ENCODE data around the gene F7.

F7 gene

DNA sequence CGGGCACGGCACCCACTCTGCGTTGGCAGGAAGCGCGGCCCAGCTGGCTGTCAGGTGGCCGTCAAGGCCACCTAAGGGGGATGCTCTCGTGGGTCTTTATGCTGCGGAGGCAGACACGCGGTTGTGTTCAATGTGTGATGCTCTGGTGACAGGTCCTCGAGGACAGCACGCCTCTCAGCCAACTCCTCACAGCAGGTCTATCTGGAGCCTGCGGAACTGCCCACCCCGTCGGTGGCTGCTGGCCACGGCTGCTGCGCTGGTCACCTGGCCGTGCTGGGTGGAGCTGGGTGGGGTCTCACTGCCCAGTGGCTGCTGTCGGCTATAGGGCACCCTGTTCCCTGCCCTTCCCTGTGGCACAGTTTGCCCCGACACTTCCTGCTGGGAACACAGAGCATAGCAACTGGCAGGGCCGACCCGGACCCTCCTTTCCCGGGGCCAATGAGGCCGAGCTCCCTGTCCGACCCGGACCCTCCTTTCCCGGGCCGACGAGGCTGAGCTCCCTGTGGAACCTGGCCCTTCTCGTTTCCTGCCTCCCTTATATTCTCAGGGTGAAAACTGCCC, 14.3 kb upstream of the F7 start:
- H3K9me3 ChIP-seq (ENCODE audit: control insufficient read depth, insufficient read depth, low read depth, low read length): no peaks in the 10 kb centered on the region
- no peak overlapping the region for H3K27ac ChIP-seq (ENCODE audit: extremely low read depth, low read depth, low read length)
- no peaks in the 10 kb centered on the region for H3K4me1 ChIP-seq (ENCODE audit: control insufficient read depth, insufficient read depth, low read length)
- H3K4me3 ChIP-seq (ENCODE audit: low read depth, low read length): no peak overlapping the region
- ChIA-PET POLR2A (no interaction called here), CTCF (no interaction called here)
- H3K36me3 ChIP-seq (ENCODE audit: control insufficient read depth in 2 of 2, insufficient read depth in 1 of 2, low read length in 2 of 2): peaks cover 0 to 15% of the 10 kb centered on the region in 2 experiments; a peak in 1 of 3 replicates
- no peak for TF ChIP-seq ZNF549 (tag by site-specific recombination; IDR thresholded peaks at IDR 0.05)
- TF ChIP-seq ZNF558 (tag by site-specific recombination; IDR thresholded peaks at IDR 0.05): no peak
- TF ChIP-seq, protein P1, sequence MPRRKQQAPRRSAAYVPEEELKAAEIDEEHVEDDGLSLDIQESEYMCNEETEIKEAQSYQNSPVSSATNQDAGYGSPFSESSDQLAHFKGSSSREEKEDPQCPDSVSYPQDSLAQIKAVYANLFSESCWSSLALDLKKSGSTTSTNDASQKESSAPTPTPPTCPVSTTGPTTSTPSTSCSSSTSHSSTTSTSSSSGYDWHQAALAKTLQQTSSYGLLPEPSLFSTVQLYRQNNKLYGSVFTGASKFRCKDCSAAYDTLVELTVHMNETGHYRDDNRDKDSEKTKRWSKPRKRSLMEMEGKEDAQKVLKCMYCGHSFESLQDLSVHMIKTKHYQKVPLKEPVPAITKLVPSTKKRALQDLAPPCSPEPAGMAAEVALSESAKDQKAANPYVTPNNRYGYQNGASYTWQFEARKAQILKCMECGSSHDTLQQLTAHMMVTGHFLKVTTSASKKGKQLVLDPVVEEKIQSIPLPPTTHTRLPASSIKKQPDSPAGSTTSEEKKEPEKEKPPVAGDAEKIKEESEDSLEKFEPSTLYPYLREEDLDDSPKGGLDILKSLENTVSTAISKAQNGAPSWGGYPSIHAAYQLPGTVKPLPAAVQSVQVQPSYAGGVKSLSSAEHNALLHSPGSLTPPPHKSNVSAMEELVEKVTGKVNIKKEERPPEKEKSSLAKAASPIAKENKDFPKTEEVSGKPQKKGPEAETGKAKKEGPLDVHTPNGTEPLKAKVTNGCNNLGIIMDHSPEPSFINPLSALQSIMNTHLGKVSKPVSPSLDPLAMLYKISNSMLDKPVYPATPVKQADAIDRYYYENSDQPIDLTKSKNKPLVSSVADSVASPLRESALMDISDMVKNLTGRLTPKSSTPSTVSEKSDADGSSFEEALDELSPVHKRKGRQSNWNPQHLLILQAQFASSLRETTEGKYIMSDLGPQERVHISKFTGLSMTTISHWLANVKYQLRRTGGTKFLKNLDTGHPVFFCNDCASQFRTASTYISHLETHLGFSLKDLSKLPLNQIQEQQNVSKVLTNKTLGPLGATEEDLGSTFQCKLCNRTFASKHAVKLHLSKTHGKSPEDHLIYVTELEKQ (tag by site-specific recombination; IDR thresholded peaks at IDR 0.05; ENCODE audit: borderline replicate concordance): no peak
- no peak for TF ChIP-seq ZNF132 (tag by site-specific recombination; IDR thresholded peaks at IDR 0.05; ENCODE audit: borderline replicate concordance)
- no peak for TF ChIP-seq BCL11B (tag by site-specific recombination; IDR thresholded peaks at IDR 0.05; ENCODE audit: low read depth)
- no peak for TF ChIP-seq ZNF121 (tag by site-specific recombination; IDR thresholded peaks at IDR 0.05)
- TF ChIP-seq ZNF501 (tag by site-specific recombination; IDR thresholded peaks at IDR 0.05): no peak
- TF ChIP-seq, protein P2, sequence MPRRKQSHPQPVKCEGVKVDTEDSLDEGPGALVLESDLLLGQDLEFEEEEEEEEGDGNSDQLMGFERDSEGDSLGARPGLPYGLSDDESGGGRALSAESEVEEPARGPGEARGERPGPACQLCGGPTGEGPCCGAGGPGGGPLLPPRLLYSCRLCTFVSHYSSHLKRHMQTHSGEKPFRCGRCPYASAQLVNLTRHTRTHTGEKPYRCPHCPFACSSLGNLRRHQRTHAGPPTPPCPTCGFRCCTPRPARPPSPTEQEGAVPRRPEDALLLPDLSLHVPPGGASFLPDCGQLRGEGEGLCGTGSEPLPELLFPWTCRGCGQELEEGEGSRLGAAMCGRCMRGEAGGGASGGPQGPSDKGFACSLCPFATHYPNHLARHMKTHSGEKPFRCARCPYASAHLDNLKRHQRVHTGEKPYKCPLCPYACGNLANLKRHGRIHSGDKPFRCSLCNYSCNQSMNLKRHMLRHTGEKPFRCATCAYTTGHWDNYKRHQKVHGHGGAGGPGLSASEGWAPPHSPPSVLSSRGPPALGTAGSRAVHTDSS (tag by site-specific recombination; IDR thresholded peaks at IDR 0.05): no peak
- no peak for TF ChIP-seq ZNF354C (tag by site-specific recombination; IDR thresholded peaks at IDR 0.05; ENCODE audit: borderline replicate concordance, low read depth)
- TF ChIP-seq ZNF292 (tag by site-specific recombination; IDR thresholded peaks at IDR 0.05; ENCODE audit: borderline replicate concordance, low read depth): no peak
- TF ChIP-seq ZNF391 (tag by site-specific recombination; IDR thresholded peaks at IDR 0.05; ENCODE audit: borderline replicate concordance, low read depth): no peak
- no peak for TF ChIP-seq ZNF585B (tag by site-specific recombination; IDR thresholded peaks at IDR 0.05)
- TF ChIP-seq ZNF830 (tag by site-specific recombination; IDR thresholded peaks at IDR 0.05; ENCODE audit: low read depth): no peak
- TF ChIP-seq, protein P3, sequence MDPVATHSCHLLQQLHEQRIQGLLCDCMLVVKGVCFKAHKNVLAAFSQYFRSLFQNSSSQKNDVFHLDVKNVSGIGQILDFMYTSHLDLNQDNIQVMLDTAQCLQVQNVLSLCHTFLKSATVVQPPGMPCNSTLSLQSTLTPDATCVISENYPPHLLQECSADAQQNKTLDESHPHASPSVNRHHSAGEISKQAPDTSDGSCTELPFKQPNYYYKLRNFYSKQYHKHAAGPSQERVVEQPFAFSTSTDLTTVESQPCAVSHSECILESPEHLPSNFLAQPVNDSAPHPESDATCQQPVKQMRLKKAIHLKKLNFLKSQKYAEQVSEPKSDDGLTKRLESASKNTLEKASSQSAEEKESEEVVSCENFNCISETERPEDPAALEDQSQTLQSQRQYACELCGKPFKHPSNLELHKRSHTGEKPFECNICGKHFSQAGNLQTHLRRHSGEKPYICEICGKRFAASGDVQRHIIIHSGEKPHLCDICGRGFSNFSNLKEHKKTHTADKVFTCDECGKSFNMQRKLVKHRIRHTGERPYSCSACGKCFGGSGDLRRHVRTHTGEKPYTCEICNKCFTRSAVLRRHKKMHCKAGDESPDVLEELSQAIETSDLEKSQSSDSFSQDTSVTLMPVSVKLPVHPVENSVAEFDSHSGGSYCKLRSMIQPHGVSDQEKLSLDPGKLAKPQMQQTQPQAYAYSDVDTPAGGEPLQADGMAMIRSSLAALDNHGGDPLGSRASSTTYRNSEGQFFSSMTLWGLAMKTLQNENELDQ (tag by site-specific recombination; IDR thresholded peaks at IDR 0.05; ENCODE audit: low read depth): no peak
- TF ChIP-seq ZNF701 (tag by site-specific recombination; IDR thresholded peaks at IDR 0.05): no peak
- TF ChIP-seq, protein P4, sequence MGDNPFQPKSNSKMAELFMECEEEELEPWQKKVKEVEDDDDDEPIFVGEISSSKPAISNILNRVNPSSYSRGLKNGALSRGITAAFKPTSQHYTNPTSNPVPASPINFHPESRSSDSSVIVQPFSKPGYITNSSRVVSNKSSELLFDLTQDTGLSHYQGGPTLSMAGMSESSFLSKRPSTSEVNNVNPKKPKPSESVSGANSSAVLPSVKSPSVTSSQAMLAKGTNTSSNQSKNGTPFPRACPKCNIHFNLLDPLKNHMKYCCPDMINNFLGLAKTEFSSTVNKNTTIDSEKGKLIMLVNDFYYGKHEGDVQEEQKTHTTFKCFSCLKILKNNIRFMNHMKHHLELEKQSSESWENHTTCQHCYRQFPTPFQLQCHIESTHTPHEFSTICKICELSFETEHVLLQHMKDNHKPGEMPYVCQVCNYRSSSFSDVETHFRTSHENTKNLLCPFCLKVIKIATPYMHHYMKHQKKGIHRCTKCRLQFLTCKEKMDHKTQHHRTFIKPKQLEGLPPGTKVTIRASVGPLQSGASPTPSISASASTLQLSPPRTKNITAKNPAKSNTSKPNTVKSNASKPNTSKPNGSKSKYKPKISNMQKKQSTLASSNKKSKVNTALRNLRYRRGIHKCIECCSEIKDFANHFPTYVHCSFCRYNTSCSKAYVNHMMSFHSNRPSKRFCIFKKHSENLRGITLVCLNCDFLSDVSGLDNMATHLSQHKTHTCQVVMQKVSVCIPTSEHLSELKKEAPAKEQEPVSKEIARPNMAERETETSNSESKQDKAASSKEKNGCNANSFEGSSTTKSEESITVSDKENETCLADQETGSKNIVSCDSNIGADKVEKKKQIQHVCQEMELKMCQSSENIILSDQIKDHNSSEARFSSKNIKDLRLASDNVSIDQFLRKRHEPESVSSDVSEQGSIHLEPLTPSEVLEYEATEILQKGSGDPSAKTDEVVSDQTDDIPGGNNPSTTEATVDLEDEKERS (tag by site-specific recombination; IDR thresholded peaks at IDR 0.05): no peak
- TF ChIP-seq, protein P5, sequence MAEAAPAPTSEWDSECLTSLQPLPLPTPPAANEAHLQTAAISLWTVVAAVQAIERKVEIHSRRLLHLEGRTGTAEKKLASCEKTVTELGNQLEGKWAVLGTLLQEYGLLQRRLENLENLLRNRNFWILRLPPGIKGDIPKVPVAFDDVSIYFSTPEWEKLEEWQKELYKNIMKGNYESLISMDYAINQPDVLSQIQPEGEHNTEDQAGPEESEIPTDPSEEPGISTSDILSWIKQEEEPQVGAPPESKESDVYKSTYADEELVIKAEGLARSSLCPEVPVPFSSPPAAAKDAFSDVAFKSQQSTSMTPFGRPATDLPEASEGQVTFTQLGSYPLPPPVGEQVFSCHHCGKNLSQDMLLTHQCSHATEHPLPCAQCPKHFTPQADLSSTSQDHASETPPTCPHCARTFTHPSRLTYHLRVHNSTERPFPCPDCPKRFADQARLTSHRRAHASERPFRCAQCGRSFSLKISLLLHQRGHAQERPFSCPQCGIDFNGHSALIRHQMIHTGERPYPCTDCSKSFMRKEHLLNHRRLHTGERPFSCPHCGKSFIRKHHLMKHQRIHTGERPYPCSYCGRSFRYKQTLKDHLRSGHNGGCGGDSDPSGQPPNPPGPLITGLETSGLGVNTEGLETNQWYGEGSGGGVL (tag by site-specific recombination; IDR thresholded peaks at IDR 0.05): no peak

Data from HEK293 (cell line).